Neural cell (in vitro differentiated cells): Measurements from ENCODE around the gene ENC1. TPM values are rescaled to one million over a fixed set of nuclear protein-coding genes. Genes with fewer than 3 reads are reported as not detected.

Source experiments
- H2AFZ ChIP-seq: fragments of 200-600, 300-800 bp; sonication (generic), shearing (Covaris generic); 2 replicates; pipeline ENCODE4 v1.6.0; 2014; ENCODE audit warnings: low read depth, mild to moderate bottlenecking, antibody characterized with exemption, low read length, moderate library complexity
- H3F3A ChIP-seq: fragments of 200-600 bp; shearing (Covaris generic); 2 replicates; pipeline ENCODE4 v1.6.1; 2016; ENCODE audit warnings: mild to moderate bottlenecking, moderate library complexity, mixed read lengths, antibody characterized with exemption, low read length; ENCODE audit not compliant: insufficient read depth, poor library complexity, severe bottlenecking
- H3K27ac ChIP-seq: fragments of 200-600, 300-800 bp; sonication (generic), shearing (Covaris generic); 2 replicates; pipeline ENCODE4 v1.5.1; 2014; ENCODE audit warnings: mild to moderate bottlenecking, low read length, moderate library complexity
- H3K27me3 ChIP-seq: fragments of 300-800, 200-600 bp; sonication (generic), shearing (Covaris generic); 2 replicates; pipeline ENCODE4 v1.6.0; 2014; ENCODE audit warnings: mild to moderate bottlenecking, low read depth, low read length, moderate library complexity; ENCODE audit not compliant: insufficient read depth
- H3K36me3 ChIP-seq: fragments of 300-800, 200-600 bp; sonication (generic), shearing (Covaris generic); 2 replicates; pipeline ENCODE4 v1.5.1; 2014; ENCODE audit warnings: mild to moderate bottlenecking, antibody characterized with exemption, low read length, moderate library complexity; ENCODE audit not compliant: insufficient read depth
- H3K4me2 ChIP-seq: fragments of 300-800, 200-600 bp; sonication (generic), shearing (Covaris generic); 2 replicates; pipeline ENCODE4 v1.6.0; 2014; ENCODE audit warnings: mild to moderate bottlenecking, low read length
- H3K4me3 ChIP-seq: fragments of 300-800, 200-600 bp; sonication (generic), shearing (Covaris generic); 2 replicates; pipeline ENCODE4 v1.5.1; 2014; ENCODE audit warnings: mild to moderate bottlenecking, low read length, moderate library complexity
- H3K79me2 ChIP-seq: fragments of 200-600 bp; shearing (Covaris generic); replicated peaks from 2 replicates; pipeline ENCODE4 v1.6.0; 2014; ENCODE audit warnings: mild to moderate bottlenecking, low read length, moderate library complexity; ENCODE audit not compliant: insufficient read depth
- H3K9ac ChIP-seq: fragments of 300-800, 200-600 bp; sonication (generic), shearing (Covaris generic); 2 replicates; pipeline ENCODE4 v1.6.1; 2016; ENCODE audit warnings: mild to moderate bottlenecking, low read length, mixed read lengths
- H3K9me2 ChIP-seq: fragments of 200-600 bp; shearing (Covaris generic); 2 replicates; pipeline ENCODE4 v1.6.1; 2016; ENCODE audit warnings: mild to moderate bottlenecking, low read length, mixed read lengths; ENCODE audit not compliant: insufficient read depth
- H3K9me3 ChIP-seq: fragments of 200-600, 300-800 bp; sonication (generic), shearing (Covaris generic); 2 replicates; pipeline ENCODE4 v1.6.1; 2016; ENCODE audit warnings: mild to moderate bottlenecking, mixed run types, low read length, moderate library complexity, mixed read lengths
- H4K20me1 ChIP-seq: fragments of 200-600 bp; shearing (Covaris generic); 2 replicates; pipeline ENCODE4 v1.6.1; 2016; ENCODE audit warnings: mild to moderate bottlenecking, mixed run types; ENCODE audit not compliant: insufficient read depth
- CTCF ChIP-seq: fragments of 450-650 bp; IDR thresholded peaks from 2 replicates; pipeline ENCODE4 v1.5.1; 2014; ENCODE audit warnings: antibody characterized with exemption, mild to moderate bottlenecking, moderate library complexity; ENCODE audit not compliant: poor library complexity, severe bottlenecking
- EP300 ChIP-seq: fragments of 450-650 bp; conservative IDR thresholded peaks from 2 replicates; pipeline ENCODE4 v1.6.1; 2014; ENCODE audit warnings: antibody characterized with exemption, mild to moderate bottlenecking, moderate library complexity; ENCODE audit not compliant: poor library complexity, severe bottlenecking
- EZH2 ChIP-seq: fragments of 200-600, 300-800 bp; shearing (Covaris generic), sonication (generic); IDR thresholded peaks from 2 replicates; pipeline ENCODE4 v1.6.1; 2014; ENCODE audit warnings: antibody characterized with exemption, low read length, borderline replicate concordance, mild to moderate bottlenecking; ENCODE audit not compliant: insufficient read depth, poor library complexity, severe bottlenecking
- MXI1 ChIP-seq: fragments of 450-650 bp; conservative IDR thresholded peaks from 2 replicates; pipeline ENCODE4 v1.6.1; 2014; ENCODE audit warnings: antibody characterized with exemption, mild to moderate bottlenecking; ENCODE audit not compliant: poor library complexity, severe bottlenecking
- POLR2AphosphoS5 ChIP-seq: IDR thresholded peaks from 2 replicates; pipeline ENCODE4 v1.6.1; 2012
- RAD21 ChIP-seq: fragments of 450-650 bp; conservative IDR thresholded peaks from 2 replicates; pipeline ENCODE4 v1.6.1; 2014; ENCODE audit warnings: antibody characterized with exemption, mild to moderate bottlenecking, moderate library complexity
- SMC3 ChIP-seq: fragments of 450-650 bp; conservative IDR thresholded peaks from 2 replicates; pipeline ENCODE4 v1.6.1; 2014; ENCODE audit warnings: antibody characterized with exemption, mild to moderate bottlenecking, moderate library complexity; ENCODE audit not compliant: poor library complexity
- TAF1 ChIP-seq: IDR thresholded peaks from 2 replicates; pipeline ENCODE4 v1.6.1; 2012; ENCODE audit warnings: low read depth
- polyA plus RNA-seq: library from polyadenylated mRNA; depleted of rRNA; stranded (reverse); fragments of >200 nt; gene quantifications from 2 replicates; pipeline ENCODE4 v1.2.3, GENCODE V29; 2014
- TF ChIP-seq, protein P1 (sequence below): IDR thresholded peaks from 2 replicates; pipeline ENCODE4 v1.6.1; 2012; ENCODE audit warnings: borderline replicate concordance

The ENC1 gene
- polyA plus RNA-seq, 1 donor from 2014 or later = 449 TPM

GRCh38 chr5:74589204-74590056 lies 51.1 kb downstream of the ENC1 start:
- no peaks in the 10 kb centered on the region for H3K27me3 ChIP-seq
- no peaks in the 10 kb centered on the region for H4K20me1 ChIP-seq
- no peaks in the 10 kb centered on the region for H3K9me2 ChIP-seq
- H2AFZ ChIP-seq = no peak overlapping the region
- H3K4me2 ChIP-seq = no peak overlapping the region
- no peaks in the 10 kb centered on the region for H3K79me2 ChIP-seq
- no peaks in the 10 kb centered on the region for H3K9me3 ChIP-seq
- no peak overlapping the region for H3K9ac ChIP-seq
- H3K4me3 ChIP-seq = no peak overlapping the region
- no peak overlapping the region for H3K27ac ChIP-seq
- H3K36me3 ChIP-seq = no peaks in the 10 kb centered on the region
- TF ChIP-seq RAD21 = no peak
- TF ChIP-seq, protein P1, sequence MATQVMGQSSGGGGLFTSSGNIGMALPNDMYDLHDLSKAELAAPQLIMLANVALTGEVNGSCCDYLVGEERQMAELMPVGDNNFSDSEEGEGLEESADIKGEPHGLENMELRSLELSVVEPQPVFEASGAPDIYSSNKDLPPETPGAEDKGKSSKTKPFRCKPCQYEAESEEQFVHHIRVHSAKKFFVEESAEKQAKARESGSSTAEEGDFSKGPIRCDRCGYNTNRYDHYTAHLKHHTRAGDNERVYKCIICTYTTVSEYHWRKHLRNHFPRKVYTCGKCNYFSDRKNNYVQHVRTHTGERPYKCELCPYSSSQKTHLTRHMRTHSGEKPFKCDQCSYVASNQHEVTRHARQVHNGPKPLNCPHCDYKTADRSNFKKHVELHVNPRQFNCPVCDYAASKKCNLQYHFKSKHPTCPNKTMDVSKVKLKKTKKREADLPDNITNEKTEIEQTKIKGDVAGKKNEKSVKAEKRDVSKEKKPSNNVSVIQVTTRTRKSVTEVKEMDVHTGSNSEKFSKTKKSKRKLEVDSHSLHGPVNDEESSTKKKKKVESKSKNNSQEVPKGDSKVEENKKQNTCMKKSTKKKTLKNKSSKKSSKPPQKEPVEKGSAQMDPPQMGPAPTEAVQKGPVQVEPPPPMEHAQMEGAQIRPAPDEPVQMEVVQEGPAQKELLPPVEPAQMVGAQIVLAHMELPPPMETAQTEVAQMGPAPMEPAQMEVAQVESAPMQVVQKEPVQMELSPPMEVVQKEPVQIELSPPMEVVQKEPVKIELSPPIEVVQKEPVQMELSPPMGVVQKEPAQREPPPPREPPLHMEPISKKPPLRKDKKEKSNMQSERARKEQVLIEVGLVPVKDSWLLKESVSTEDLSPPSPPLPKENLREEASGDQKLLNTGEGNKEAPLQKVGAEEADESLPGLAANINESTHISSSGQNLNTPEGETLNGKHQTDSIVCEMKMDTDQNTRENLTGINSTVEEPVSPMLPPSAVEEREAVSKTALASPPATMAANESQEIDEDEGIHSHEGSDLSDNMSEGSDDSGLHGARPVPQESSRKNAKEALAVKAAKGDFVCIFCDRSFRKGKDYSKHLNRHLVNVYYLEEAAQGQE = no peak
- no peak for TF ChIP-seq EP300
- no peak for TF ChIP-seq POLR2AphosphoS5
- no peak for TF ChIP-seq TAF1
- TF ChIP-seq CTCF = no peak
- no peak for TF ChIP-seq SMC3
- TF ChIP-seq MXI1 = no peak
- no peak for TF ChIP-seq EZH2
- H3F3A ChIP-seq = no peaks in the 10 kb centered on the region

GRCh38 chr5:74588415-74588814 lies 52.1 kb downstream of the ENC1 start:
- TF ChIP-seq RAD21 (no peak), TAF1 (no peak), EZH2 (no peak), POLR2AphosphoS5 (no peak), MXI1 (no peak), SMC3 (no peak), CTCF (no peak), EP300 (no peak)
- TF ChIP-seq, protein P1 = no peak
- Histone ChIP-seq H2AFZ (no peak overlapping the region), H4K20me1 (no peaks in the 10 kb centered on the region), H3K27me3 (no peaks in the 10 kb centered on the region), H3K9ac (no peak overlapping the region), H3K4me2 (no peak overlapping the region), H3F3A (no peaks in the 10 kb centered on the region), H3K9me3 (no peaks in the 10 kb centered on the region), H3K27ac (no peak overlapping the region), H3K9me2 (no peaks in the 10 kb centered on the region), H3K36me3 (no peaks in the 10 kb centered on the region), H3K4me3 (no peak overlapping the region), H3K79me2 (no peaks in the 10 kb centered on the region)
